GM23338 (cell line): ENCODE results near the gene CCDC184.

ENCODE experiments used
- CREB1 ChIP-seq: fragments of 250-450 bp; sonication (Bioruptor Pico); IDR thresholded peaks from 2 replicates; pipeline ENCODE4 v1.5.0; 2020; ENCODE audit warnings: low read depth, mild to moderate bottlenecking, moderate library complexity
- CTCF ChIP-seq, 2 experiments: fragments of 200-600 bp in 1 of 2; sonication (generic) in 1 of 2; conservative IDR thresholded peaks; 2 replicates each; pipeline versions ENCODE4 v1.5.1 to v1.6.1; 2016 to 2017; ENCODE audit warnings: antibody characterized with exemption in 2 of 2, low read depth in 2 of 2, mild to moderate bottlenecking in 2 of 2, moderate library complexity in 1 of 2
- ETS1 ChIP-seq: IDR thresholded peaks from 2 replicates; pipeline ENCODE4 v1.6.1; 2016; ENCODE audit warnings: antibody characterized with exemption
- EZH2 ChIP-seq: fragments of 200-600 bp; sonication (generic); IDR thresholded peaks from one replicate; pipeline ENCODE4 v1.8.0; 2017; ENCODE audit warnings: antibody characterized with exemption, mild to moderate bottlenecking, low read depth; ENCODE audit not compliant: unreplicated experiment
- EZH2phosphoT487 ChIP-seq: fragments of 200-600 bp; sonication (generic); IDR thresholded peaks from one replicate; pipeline ENCODE4 v1.8.1; 2018; ENCODE audit warnings: antibody characterized with exemption; ENCODE audit not compliant: unreplicated experiment
- JUNB ChIP-seq: IDR thresholded peaks from one replicate; pipeline ENCODE4 v1.6.1; 2016; ENCODE audit warnings: antibody characterized with exemption; ENCODE audit not compliant: unreplicated experiment
- POLR2AphosphoS5 ChIP-seq: IDR thresholded peaks from 2 replicates; pipeline ENCODE4 v1.6.1; 2016; ENCODE audit warnings: antibody characterized with exemption, low read depth
- STAT1 ChIP-seq: IDR thresholded peaks from one replicate; pipeline ENCODE4 v1.6.1; 2016; ENCODE audit warnings: antibody characterized with exemption; ENCODE audit not compliant: unreplicated experiment
- ZNF114 ChIP-seq: fragments of 250-450 bp; sonication (Bioruptor Pico); IDR thresholded peaks from 2 replicates; pipeline ENCODE4 v1.5.0; 2020; ENCODE audit warnings: mild to moderate bottlenecking, moderate library complexity
- ZNF331 ChIP-seq: fragments of 250-450 bp; sonication (Bioruptor Pico); IDR thresholded peaks from 2 replicates; pipeline ENCODE4 v1.5.0; 2020; ENCODE audit warnings: low read depth, mild to moderate bottlenecking, moderate library complexity
- TF ChIP-seq, protein P1 (sequence below): IDR thresholded peaks from one replicate; pipeline ENCODE4 v1.6.1; 2018; ENCODE audit warnings: antibody characterized with exemption; ENCODE audit not compliant: unreplicated experiment
- TF ChIP-seq, protein P2 (sequence below): fragments of 250-450 bp; sonication (Bioruptor Pico); IDR thresholded peaks from 2 replicates; pipeline ENCODE4 v1.5.0; 2020; ENCODE audit warnings: mild to moderate bottlenecking, moderate library complexity

DNA sequence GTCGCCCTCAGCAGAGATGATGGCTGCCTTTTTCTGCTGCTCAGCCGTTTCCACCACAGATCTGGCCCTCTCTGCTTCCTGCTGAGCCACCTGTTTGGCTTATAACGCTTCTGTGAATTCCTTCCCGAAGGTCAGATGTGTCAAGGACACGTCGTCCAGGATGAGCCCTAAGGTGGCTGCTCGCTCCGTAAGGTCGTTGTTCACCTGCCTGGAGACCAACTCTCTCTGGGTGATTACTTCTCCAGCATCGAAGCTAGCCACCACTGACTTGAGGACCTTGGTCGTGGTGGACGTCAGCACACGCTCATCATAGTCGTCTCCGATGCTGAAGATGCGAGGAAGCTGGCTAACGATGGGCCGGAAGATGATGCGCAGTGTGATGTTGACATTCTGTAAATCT lies 14.4 kb upstream of the CCDC184 start:
- TF ChIP-seq EZH2phosphoT487 (no peak), POLR2AphosphoS5 (no peak), CTCF (conservative IDR thresholded peaks at IDR 0.05; ENCODE audit: low read depth in 2 of 2) (no peak), EZH2 (no peak), CREB1 (no peak), JUNB (no peak), ETS1 (no peak), ZNF114 (CRISPR knock-in tag) (no peak), STAT1 (no peak), ZNF331 (CRISPR knock-in tag) (no peak)
- TF ChIP-seq, protein P1, sequence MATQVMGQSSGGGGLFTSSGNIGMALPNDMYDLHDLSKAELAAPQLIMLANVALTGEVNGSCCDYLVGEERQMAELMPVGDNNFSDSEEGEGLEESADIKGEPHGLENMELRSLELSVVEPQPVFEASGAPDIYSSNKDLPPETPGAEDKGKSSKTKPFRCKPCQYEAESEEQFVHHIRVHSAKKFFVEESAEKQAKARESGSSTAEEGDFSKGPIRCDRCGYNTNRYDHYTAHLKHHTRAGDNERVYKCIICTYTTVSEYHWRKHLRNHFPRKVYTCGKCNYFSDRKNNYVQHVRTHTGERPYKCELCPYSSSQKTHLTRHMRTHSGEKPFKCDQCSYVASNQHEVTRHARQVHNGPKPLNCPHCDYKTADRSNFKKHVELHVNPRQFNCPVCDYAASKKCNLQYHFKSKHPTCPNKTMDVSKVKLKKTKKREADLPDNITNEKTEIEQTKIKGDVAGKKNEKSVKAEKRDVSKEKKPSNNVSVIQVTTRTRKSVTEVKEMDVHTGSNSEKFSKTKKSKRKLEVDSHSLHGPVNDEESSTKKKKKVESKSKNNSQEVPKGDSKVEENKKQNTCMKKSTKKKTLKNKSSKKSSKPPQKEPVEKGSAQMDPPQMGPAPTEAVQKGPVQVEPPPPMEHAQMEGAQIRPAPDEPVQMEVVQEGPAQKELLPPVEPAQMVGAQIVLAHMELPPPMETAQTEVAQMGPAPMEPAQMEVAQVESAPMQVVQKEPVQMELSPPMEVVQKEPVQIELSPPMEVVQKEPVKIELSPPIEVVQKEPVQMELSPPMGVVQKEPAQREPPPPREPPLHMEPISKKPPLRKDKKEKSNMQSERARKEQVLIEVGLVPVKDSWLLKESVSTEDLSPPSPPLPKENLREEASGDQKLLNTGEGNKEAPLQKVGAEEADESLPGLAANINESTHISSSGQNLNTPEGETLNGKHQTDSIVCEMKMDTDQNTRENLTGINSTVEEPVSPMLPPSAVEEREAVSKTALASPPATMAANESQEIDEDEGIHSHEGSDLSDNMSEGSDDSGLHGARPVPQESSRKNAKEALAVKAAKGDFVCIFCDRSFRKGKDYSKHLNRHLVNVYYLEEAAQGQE = no peak
- TF ChIP-seq, protein P2, sequence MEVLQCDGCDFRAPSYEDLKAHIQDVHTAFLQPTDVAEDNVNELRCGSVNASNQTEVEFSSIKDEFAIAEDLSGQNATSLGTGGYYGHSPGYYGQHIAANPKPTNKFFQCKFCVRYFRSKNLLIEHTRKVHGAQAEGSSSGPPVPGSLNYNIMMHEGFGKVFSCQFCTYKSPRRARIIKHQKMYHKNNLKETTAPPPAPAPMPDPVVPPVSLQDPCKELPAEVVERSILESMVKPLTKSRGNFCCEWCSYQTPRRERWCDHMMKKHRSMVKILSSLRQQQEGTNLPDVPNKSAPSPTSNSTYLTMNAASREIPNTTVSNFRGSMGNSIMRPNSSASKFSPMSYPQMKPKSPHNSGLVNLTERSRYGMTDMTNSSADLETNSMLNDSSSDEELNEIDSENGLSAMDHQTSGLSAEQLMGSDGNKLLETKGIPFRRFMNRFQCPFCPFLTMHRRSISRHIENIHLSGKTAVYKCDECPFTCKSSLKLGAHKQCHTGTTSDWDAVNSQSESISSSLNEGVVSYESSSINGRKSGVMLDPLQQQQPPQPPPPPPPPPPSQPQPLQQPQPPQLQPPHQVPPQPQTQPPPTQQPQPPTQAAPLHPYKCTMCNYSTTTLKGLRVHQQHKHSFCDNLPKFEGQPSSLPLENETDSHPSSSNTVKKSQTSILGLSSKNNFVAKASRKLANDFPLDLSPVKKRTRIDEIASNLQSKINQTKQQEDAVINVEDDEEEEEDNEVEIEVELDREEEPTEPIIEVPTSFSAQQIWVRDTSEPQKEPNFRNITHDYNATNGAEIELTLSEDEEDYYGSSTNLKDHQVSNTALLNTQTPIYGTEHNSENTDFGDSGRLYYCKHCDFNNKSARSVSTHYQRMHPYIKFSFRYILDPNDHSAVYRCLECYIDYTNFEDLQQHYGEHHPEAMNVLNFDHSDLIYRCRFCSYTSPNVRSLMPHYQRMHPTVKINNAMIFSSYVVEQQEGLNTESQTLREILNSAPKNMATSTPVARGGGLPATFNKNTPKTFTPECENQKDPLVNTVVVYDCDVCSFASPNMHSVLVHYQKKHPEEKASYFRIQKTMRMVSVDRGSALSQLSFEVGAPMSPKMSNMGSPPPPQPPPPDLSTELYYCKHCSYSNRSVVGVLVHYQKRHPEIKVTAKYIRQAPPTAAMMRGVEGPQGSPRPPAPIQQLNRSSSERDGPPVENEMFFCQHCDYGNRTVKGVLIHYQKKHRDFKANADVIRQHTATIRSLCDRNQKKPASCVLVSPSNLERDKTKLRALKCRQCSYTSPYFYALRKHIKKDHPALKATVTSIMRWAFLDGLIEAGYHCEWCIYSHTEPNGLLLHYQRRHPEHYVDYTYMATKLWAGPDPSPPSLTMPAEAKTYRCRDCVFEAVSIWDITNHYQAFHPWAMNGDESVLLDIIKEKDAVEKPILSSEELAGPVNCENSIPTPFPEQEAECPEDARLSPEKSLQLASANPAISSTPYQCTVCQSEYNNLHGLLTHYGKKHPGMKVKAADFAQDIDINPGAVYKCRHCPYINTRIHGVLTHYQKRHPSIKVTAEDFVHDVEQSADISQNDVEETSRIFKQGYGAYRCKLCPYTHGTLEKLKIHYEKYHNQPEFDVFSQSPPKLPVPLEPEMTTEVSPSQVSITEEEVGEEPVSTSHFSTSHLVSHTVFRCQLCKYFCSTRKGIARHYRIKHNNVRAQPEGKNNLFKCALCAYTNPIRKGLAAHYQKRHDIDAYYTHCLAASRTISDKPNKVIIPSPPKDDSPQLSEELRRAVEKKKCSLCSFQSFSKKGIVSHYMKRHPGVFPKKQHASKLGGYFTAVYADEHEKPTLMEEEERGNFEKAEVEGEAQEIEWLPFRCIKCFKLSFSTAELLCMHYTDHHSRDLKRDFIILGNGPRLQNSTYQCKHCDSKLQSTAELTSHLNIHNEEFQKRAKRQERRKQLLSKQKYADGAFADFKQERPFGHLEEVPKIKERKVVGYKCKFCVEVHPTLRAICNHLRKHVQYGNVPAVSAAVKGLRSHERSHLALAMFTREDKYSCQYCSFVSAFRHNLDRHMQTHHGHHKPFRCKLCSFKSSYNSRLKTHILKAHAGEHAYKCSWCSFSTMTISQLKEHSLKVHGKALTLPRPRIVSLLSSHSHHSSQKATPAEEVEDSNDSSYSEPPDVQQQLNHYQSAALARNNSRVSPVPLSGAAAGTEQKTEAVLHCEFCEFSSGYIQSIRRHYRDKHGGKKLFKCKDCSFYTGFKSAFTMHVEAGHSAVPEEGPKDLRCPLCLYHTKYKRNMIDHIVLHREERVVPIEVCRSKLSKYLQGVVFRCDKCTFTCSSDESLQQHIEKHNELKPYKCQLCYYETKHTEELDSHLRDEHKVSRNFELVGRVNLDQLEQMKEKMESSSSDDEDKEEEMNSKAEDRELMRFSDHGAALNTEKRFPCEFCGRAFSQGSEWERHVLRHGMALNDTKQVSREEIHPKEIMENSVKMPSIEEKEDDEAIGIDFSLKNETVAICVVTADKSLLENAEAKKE (CRISPR knock-in tag) = no peak
